Choroid plexus epithelial cell (primary cell): ENCODE data around the gene POLDIP2.
A peak's percentile ranks its signal among the peaks of the same experiment; 100 is the strongest.
"Not testable (repeated sequence)": the region's sequence is repeated elsewhere in the genome, so short reads cannot be mapped to it uniquely, and the experiment has no call there.

Experiments
- DNase-seq: peaks from one replicate; pipeline ENCODE4 v3.0.0-alpha.2; 2010; ENCODE audit warnings: low read depth
- H3K4me3 ChIP-seq: 2 replicates; pipeline ENCODE4 v1.5.1; 2011; ENCODE audit warnings: low read depth, mild to moderate bottlenecking, control low read depth, low read length, moderate library complexity
- TF ChIP-seq, protein P1 (sequence below): conservative IDR thresholded peaks from 2 replicates; pipeline ENCODE4 v1.5.1; 2011; ENCODE audit warnings: low read depth, mild to moderate bottlenecking, control low read depth, inconsistent platforms, low read length, moderate library complexity

The POLDIP2 gene

GRCh38 chr17:28343491-28343932 is 13.8 kb downstream of the POLDIP2 start:
- no peak overlapping the region for H3K4me3 ChIP-seq
- TF ChIP-seq, protein P1, sequence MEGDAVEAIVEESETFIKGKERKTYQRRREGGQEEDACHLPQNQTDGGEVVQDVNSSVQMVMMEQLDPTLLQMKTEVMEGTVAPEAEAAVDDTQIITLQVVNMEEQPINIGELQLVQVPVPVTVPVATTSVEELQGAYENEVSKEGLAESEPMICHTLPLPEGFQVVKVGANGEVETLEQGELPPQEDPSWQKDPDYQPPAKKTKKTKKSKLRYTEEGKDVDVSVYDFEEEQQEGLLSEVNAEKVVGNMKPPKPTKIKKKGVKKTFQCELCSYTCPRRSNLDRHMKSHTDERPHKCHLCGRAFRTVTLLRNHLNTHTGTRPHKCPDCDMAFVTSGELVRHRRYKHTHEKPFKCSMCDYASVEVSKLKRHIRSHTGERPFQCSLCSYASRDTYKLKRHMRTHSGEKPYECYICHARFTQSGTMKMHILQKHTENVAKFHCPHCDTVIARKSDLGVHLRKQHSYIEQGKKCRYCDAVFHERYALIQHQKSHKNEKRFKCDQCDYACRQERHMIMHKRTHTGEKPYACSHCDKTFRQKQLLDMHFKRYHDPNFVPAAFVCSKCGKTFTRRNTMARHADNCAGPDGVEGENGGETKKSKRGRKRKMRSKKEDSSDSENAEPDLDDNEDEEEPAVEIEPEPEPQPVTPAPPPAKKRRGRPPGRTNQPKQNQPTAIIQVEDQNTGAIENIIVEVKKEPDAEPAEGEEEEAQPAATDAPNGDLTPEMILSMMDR = no peak

DNA sequence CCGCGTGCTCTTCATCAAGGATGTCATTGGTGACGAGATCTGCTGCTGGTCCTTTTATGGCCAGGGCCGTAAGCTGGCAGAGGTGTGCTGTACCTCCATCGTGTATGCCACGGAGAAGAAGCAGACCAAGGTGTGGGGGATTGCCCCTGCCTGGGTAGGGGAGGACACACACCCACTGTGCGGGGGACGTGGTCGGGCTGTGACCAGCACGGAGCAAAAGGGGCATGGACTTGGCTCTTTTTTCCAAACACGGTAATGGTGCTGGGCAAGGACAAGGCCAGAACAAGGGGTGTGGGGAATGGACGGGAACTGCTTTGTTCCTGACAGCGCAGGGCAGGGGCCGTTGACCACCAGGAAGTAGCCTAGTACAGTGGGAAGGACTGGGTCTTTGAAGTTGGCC is 15.0 kb downstream of the POLDIP2 start:
- no peak for DNase-seq
- TF ChIP-seq, protein P1 = no peak
- no peak overlapping the region for H3K4me3 ChIP-seq

More at GRCh38 chr17:28343491-28343932, 13.8 kb downstream of the POLDIP2 start:
- DNase-seq = no peak

GRCh38 chr17:28341516-28341915 is 15.8 kb downstream of the POLDIP2 start:
- no peak overlapping the region for H3K4me3 ChIP-seq
- DNase-seq = no peak
- TF ChIP-seq, protein P1 = no peak

DNA sequence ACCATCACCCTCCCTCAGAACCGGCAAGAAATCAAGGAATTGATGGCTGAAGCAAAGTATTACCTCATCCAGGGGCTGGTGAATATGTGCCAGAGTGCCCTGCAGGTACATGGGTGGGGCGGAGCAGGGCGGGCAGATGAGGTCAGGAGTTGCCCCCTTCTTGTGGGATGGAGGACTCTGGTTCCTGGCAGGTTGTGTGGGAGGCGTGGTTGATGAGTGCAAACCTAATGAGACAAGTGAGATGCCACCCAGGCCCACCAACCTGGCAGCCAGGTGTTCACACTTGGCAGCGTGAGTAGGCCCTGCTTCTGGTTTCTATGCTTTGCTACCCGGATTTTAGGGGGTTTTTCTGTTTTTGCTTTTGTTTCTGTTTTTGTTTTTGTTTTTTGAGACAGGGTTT is 17.0 kb downstream of the POLDIP2 start:
- no peak for DNase-seq
- TF ChIP-seq, protein P1 = no peak
- no peak overlapping the region for H3K4me3 ChIP-seq

- no peak for DNase-seq
- TF ChIP-seq, protein P1 = no peak
- no peak overlapping the region for H3K4me3 ChIP-seq
Measured at GRCh38 chr17:28339431-28339830, 17.9 kb downstream of the POLDIP2 start.

DNA sequence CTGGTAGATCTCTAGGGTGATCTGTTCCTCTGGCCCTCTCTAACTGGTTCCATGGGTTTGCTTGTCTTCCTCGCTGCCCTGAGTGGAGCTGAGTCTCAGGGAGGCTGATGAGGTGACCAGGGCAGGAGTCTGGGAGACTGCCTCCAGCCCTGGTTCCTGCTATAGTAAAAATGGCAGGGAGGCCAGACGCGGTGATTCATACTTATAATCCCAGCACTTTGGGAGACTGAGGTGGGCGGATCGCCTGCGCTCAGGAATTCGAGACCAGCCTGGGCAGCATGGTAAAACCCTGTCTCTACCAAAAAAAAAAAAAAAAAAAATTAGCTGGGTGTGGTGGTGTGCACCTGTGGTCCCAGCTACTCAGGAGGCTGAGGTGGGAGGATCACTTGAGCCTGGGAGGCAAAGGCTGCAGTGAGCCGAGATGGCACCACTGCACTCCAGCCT is 18.5 kb downstream of the POLDIP2 start:
- not testable (repeated sequence) for H3K4me3 ChIP-seq, DNase-seq

- H3K4me3 ChIP-seq = no peak overlapping the region
- peak; percentile 41 for DNase-seq
- TF ChIP-seq, protein P1 = no peak
Measured at GRCh38 chr17:28338056-28338768, 19.1 kb downstream of the POLDIP2 start.
